Keratinocyte (primary cell): Measurements from ENCODE around the gene TIMD4.

Experiments
- CTCF ChIP-seq, 3 experiments: IDR thresholded peaks in 1 of 3; conservative IDR thresholded peaks in 1 of 3; optimal IDR thresholded peaks in 1 of 3; 2 replicates in 2 of 3; 3 replicates in 1 of 3; pipeline versions ENCODE3 to v1.5.1; 2011; ENCODE audit warnings: low read length in 3 of 3, mild to moderate bottlenecking in 3 of 3, moderate library complexity in 2 of 3, control low read depth in 1 of 3, inconsistent platforms in 1 of 3; ENCODE audit not compliant: insufficient read depth in 2 of 3; ENCODE audit errors: extremely low read depth in 1 of 3
- EZH2 ChIP-seq: IDR thresholded peaks from one replicate; pipeline ENCODE4 v1.6.1; 2012; ENCODE audit warnings: inconsistent platforms, mild to moderate bottlenecking, low read length, moderate library complexity

- no peak for TF ChIP-seq CTCF (optimal IDR thresholded peaks at IDR 0.05 in 1 of 3, IDR thresholded peaks at IDR 0.05 in 1 of 3, conservative IDR thresholded peaks at IDR 0.05 in 1 of 3; ENCODE audit: extremely low read depth in 1 of 3, insufficient read depth in 2 of 3, low read length in 3 of 3)
- no peak for TF ChIP-seq EZH2
These were observed 48.7 kb downstream of the TIMD4 start for GRCh38 chr5:156914371-156914737.
